ENCODE results near the gene KCTD6. TPM values are rescaled to one million over a fixed set of nuclear protein-coding genes. Genes with fewer than 3 reads are reported as not detected.

Gene KCTD6
- polyA plus RNA-seq, 1 donor (not counting 4 experiments of a cell fraction or from before 2014, with no cell fraction given) = 7.6 TPM

DNA sequence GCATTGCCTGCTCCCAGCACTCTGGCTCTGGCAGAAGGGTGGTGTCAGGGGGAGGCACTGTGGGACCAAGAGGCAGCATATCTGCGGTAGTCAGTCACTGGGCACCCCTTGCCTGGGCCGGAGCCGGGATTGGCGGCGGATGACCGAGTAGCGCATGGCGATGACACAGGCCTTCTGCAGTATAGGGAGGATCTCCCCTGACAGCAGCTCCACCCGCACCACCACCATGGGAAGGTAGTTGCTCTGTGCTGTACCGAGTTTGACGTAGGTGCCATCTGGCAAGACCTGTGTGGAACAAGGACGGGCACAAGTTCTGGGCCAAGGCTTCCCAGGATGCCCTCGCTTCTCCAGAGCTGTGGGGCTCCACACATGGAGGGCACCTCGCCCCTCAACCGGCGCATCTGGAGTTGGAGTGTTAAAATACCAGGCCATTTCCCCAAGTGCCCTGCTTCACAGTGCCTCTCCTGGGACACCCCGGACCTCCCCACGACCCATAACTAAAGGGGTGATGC lies 38.5 kb downstream of the KCTD6 start:
- Histone ChIP-seq H3K4me2 (ENCODE audit: control insufficient read depth, extremely low read depth, insufficient read depth, low read depth, low read length) (no peak overlapping the region), H2AFZ (ENCODE audit: control insufficient read depth, low read length) (no peak overlapping the region), H3K27ac (ENCODE audit: control insufficient read depth, insufficient read depth, low read length) (no peak overlapping the region), H3K36me3 (ENCODE audit: control insufficient read depth in 2 of 2, extremely low read depth in 1 of 2, insufficient read depth in 2 of 2, low read length in 2 of 2) (no peaks in the 10 kb centered on the region), H3K9me1 (ENCODE audit: control insufficient read depth, extremely low read depth, insufficient read depth, low read length) (no peaks in the 10 kb centered on the region), H3K79me2 (ENCODE audit: control insufficient read depth, insufficient read depth, low read length) (no peaks in the 10 kb centered on the region), H4K20me1 (ENCODE audit: control insufficient read depth, extremely low read depth, insufficient read depth, low read length) (no peaks in the 10 kb centered on the region), H3K4me3 (ENCODE audit: control insufficient read depth in 2 of 3, extremely low read depth in 1 of 3, insufficient read depth in 2 of 3, low read depth in 1 of 3, low read length in 3 of 3) (no peak overlapping the region), H3K4me1 (ENCODE audit: control insufficient read depth, extremely low read depth, insufficient read depth, low read length) (peaks cover 22% of the 10 kb centered on the region), H3K9me3 (ENCODE audit: control insufficient read depth, low read depth, low read length) (no peaks in the 10 kb centered on the region), H3K27me3 (ENCODE audit: control insufficient read depth, extremely low read depth, insufficient read depth, low read length) (no peaks in the 10 kb centered on the region), H3K9ac (ENCODE audit: control insufficient read depth, extremely low read depth, insufficient read depth, low read length) (no peak overlapping the region)
- DNase-seq (ENCODE audit: low read depth, low spot score) (no peak), FAIRE-seq (no peak)
- dilution Hi-C loops (cut with MboI; ENCODE audit: extremely low pct_ligation_motif_present, low sequenced_read_pairs) = no loop called here
- TF ChIP-seq, protein P1, sequence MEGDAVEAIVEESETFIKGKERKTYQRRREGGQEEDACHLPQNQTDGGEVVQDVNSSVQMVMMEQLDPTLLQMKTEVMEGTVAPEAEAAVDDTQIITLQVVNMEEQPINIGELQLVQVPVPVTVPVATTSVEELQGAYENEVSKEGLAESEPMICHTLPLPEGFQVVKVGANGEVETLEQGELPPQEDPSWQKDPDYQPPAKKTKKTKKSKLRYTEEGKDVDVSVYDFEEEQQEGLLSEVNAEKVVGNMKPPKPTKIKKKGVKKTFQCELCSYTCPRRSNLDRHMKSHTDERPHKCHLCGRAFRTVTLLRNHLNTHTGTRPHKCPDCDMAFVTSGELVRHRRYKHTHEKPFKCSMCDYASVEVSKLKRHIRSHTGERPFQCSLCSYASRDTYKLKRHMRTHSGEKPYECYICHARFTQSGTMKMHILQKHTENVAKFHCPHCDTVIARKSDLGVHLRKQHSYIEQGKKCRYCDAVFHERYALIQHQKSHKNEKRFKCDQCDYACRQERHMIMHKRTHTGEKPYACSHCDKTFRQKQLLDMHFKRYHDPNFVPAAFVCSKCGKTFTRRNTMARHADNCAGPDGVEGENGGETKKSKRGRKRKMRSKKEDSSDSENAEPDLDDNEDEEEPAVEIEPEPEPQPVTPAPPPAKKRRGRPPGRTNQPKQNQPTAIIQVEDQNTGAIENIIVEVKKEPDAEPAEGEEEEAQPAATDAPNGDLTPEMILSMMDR (optimal IDR thresholded peaks at IDR 0.05 in 1 of 3, IDR thresholded peaks at IDR 0.05 in 1 of 3, conservative IDR thresholded peaks at IDR 0.05 in 1 of 3; ENCODE audit: extremely low read depth in 1 of 3, insufficient read depth in 2 of 3, low read length in 3 of 3) = no peak
- TF ChIP-seq EZH2 (IDR thresholded peaks at IDR 0.05; ENCODE audit: low read length) = no peak

- Histone ChIP-seq H3K36me3 (ENCODE audit: control insufficient read depth in 2 of 2, extremely low read depth in 1 of 2, insufficient read depth in 2 of 2, low read length in 2 of 2) (no peaks in the 10 kb centered on the region), H3K27ac (ENCODE audit: control insufficient read depth, insufficient read depth, low read length) (no peak overlapping the region), H3K9me1 (ENCODE audit: control insufficient read depth, extremely low read depth, insufficient read depth, low read length) (no peaks in the 10 kb centered on the region), H3K9me3 (ENCODE audit: control insufficient read depth, low read depth, low read length) (no peaks in the 10 kb centered on the region), H3K79me2 (ENCODE audit: control insufficient read depth, insufficient read depth, low read length) (no peaks in the 10 kb centered on the region), H3K4me3 (ENCODE audit: control insufficient read depth in 2 of 3, extremely low read depth in 1 of 3, insufficient read depth in 2 of 3, low read depth in 1 of 3, low read length in 3 of 3) (no peak overlapping the region), H3K4me1 (ENCODE audit: control insufficient read depth, extremely low read depth, insufficient read depth, low read length) (peaks cover 15% of the 10 kb centered on the region), H4K20me1 (ENCODE audit: control insufficient read depth, extremely low read depth, insufficient read depth, low read length) (no peaks in the 10 kb centered on the region), H3K9ac (ENCODE audit: control insufficient read depth, extremely low read depth, insufficient read depth, low read length) (no peak overlapping the region), H3K4me2 (ENCODE audit: control insufficient read depth, extremely low read depth, insufficient read depth, low read depth, low read length) (no peak overlapping the region), H2AFZ (ENCODE audit: control insufficient read depth, low read length) (no peak overlapping the region), H3K27me3 (ENCODE audit: control insufficient read depth, extremely low read depth, insufficient read depth, low read length) (no peaks in the 10 kb centered on the region)
- FAIRE-seq (no peak), DNase-seq (ENCODE audit: low read depth, low spot score) (no peak)
- dilution Hi-C loops (cut with MboI; ENCODE audit: extremely low pct_ligation_motif_present, low sequenced_read_pairs) = no loop called here
- TF ChIP-seq, protein P1 (optimal IDR thresholded peaks at IDR 0.05 in 1 of 3, IDR thresholded peaks at IDR 0.05 in 1 of 3, conservative IDR thresholded peaks at IDR 0.05 in 1 of 3; ENCODE audit: extremely low read depth in 1 of 3, insufficient read depth in 2 of 3, low read length in 3 of 3) = no peak
- no peak for TF ChIP-seq EZH2 (IDR thresholded peaks at IDR 0.05; ENCODE audit: low read length)
Measured at GRCh38 chr3:58531555-58531954, 39.7 kb downstream of the KCTD6 start.

Data from keratinocyte (primary cell).